Astrocyte (in vitro differentiated cells and primary cell): ENCODE results near the gene PLXDC1. TPM values are rescaled to one million over a fixed set of nuclear protein-coding genes. Genes with fewer than 3 reads are reported as not detected.
"Not testable (repeated sequence)": the region's sequence is repeated elsewhere in the genome, so short reads cannot be mapped to it uniquely, and the experiment has no call there.

Source experiments
- DNase-seq: peaks from one replicate; pipeline ENCODE4 v3.0.0-alpha.2; 2010; ENCODE audit warnings: low read depth
- FAIRE-seq: peaks from 2 replicates; lab custom pipeline; 2011; peaks lifted over from hg19 to GRCh38; lab: Jason Lieb, UNC
- H2AFZ ChIP-seq: 2 replicates; pipeline ENCODE4 v1.6.0; 2012; ENCODE audit warnings: low read depth, low read length, inconsistent platforms
- H3K27ac ChIP-seq: 2 replicates; pipeline ENCODE4 v1.5.1; 2011; ENCODE audit warnings: low read depth, low read length, inconsistent platforms
- H3K27me3 ChIP-seq: 2 replicates; pipeline ENCODE4 v1.6.0; 2011; ENCODE audit warnings: low read length, inconsistent platforms; ENCODE audit not compliant: insufficient read depth
- H3K36me3 ChIP-seq: 2 replicates; pipeline ENCODE4 v1.5.1; 2011; ENCODE audit warnings: low read length, inconsistent platforms; ENCODE audit not compliant: insufficient read depth
- H3K4me1 ChIP-seq: 2 replicates; pipeline ENCODE4 v1.5.1; 2011; ENCODE audit warnings: low read length, inconsistent platforms; ENCODE audit not compliant: insufficient read depth
- H3K4me2 ChIP-seq: 2 replicates; pipeline ENCODE4 v1.6.0; 2012; ENCODE audit warnings: low read length, inconsistent platforms
- H3K4me3 ChIP-seq: 2 replicates; pipeline ENCODE4 v1.5.1; 2011; ENCODE audit warnings: low read depth, mild to moderate bottlenecking, low read length, inconsistent platforms; ENCODE audit not compliant: insufficient read depth
- H3K79me2 ChIP-seq: 2 replicates; pipeline ENCODE4 v1.6.0; 2012; ENCODE audit warnings: mild to moderate bottlenecking, low read length, inconsistent platforms; ENCODE audit not compliant: insufficient read depth
- H3K9ac ChIP-seq: 2 replicates; pipeline ENCODE4 v1.6.0; 2012; ENCODE audit warnings: mild to moderate bottlenecking, low read length, inconsistent platforms
- H3K9me3 ChIP-seq: 2 replicates; pipeline ENCODE4 v1.5.1; 2012; ENCODE audit warnings: low read depth, mild to moderate bottlenecking, low read length, inconsistent platforms; ENCODE audit not compliant: insufficient read depth
- H4K20me1 ChIP-seq: 2 replicates; pipeline ENCODE4 v1.6.0; 2012; ENCODE audit warnings: low read length, inconsistent platforms; ENCODE audit not compliant: insufficient read depth
- H3K27ac Mint-ChIP-seq: one replicate; pipeline ENCODE4 v1.8.0; 2021; ENCODE audit warnings: mild to moderate bottlenecking, mixed read lengths; ENCODE audit not compliant: unreplicated experiment
- H3K27me3 Mint-ChIP-seq: one replicate; pipeline ENCODE4 v1.8.0; 2021; ENCODE audit warnings: low read depth, mixed read lengths; ENCODE audit not compliant: unreplicated experiment
- H3K36me3 Mint-ChIP-seq: one replicate; pipeline ENCODE4 v1.8.0; 2021; ENCODE audit warnings: low read depth, mixed read lengths; ENCODE audit not compliant: unreplicated experiment
- H3K4me1 Mint-ChIP-seq: one replicate; pipeline ENCODE4 v1.8.0; 2021; ENCODE audit warnings: low read depth, mixed read lengths; ENCODE audit not compliant: unreplicated experiment
- H3K4me3 Mint-ChIP-seq: one replicate; pipeline ENCODE4 v1.8.0; 2021; ENCODE audit warnings: mild to moderate bottlenecking, moderate library complexity, mixed read lengths; ENCODE audit not compliant: unreplicated experiment
- H3K9me3 Mint-ChIP-seq: one replicate; pipeline ENCODE4 v1.8.0; 2021; ENCODE audit warnings: mild to moderate bottlenecking, mixed read lengths; ENCODE audit not compliant: unreplicated experiment
- EZH2 ChIP-seq: IDR thresholded peaks from 2 replicates; pipeline ENCODE4 v1.6.1; 2012; ENCODE audit warnings: mild to moderate bottlenecking, low read length, inconsistent platforms; ENCODE audit not compliant: insufficient read depth
- total RNA-seq: library from RNA; stranded (reverse); gene quantifications from 2 replicates; pipeline ENCODE4 v1.2.1, GENCODE V29; 2021
- TF ChIP-seq, protein P1 (sequence below): IDR thresholded peaks from 2 replicates; pipeline ENCODE4 v1.5.1; 2011; ENCODE audit warnings: low read depth, mild to moderate bottlenecking, inconsistent platforms, low read length, moderate library complexity; ENCODE audit not compliant: insufficient read depth

The PLXDC1 gene
- total RNA-seq, 1 donor from 2014 or later, result 8.9 TPM

DNA sequence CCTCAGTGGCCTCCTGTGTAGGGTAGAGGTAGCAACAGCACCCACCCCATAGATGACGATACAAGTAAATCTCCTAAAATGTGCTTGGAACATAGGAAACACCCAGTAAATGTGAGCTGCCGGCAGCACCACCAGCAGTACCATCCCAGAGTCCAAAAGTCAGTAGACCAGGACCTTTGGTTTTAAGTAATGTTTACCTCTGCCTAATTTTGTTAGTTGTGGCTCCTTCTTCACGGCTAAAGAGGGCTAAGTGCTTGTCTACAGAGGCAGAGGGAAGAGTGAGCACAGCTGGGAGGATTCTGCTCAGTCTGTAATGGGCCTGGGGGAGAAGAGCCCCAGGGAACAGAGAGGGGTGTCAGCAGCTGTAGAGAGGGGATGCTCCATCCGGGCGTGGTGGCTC lies 92.9 kb downstream of the PLXDC1 start:
- Histone ChIP-seq H3K4me1 (peaks cover 13% of the 10 kb centered on the region), H3K4me3 (no peak overlapping the region), H3K9me3 (no peaks in the 10 kb centered on the region), H3K36me3 (no peaks in the 10 kb centered on the region), H3K4me2 (no peak overlapping the region), H3K27me3 (peaks cover 1% of the 10 kb centered on the region), H3K9ac (no peak overlapping the region), H3K79me2 (no peaks in the 10 kb centered on the region), H4K20me1 (no peaks in the 10 kb centered on the region), H2AFZ (no peak overlapping the region), H3K27ac (no peak overlapping the region)
- no peaks in the 10 kb centered on the region for H3K9me3 Mint-ChIP-seq
- FAIRE-seq, result no peak
- no peak overlapping the region for H3K27ac Mint-ChIP-seq
- peaks cover 1% of the 10 kb centered on the region for H3K27me3 Mint-ChIP-seq
- peaks cover 9% of the 10 kb centered on the region for H3K4me1 Mint-ChIP-seq
- no peak overlapping the region for H3K4me3 Mint-ChIP-seq
- TF ChIP-seq, protein P1, sequence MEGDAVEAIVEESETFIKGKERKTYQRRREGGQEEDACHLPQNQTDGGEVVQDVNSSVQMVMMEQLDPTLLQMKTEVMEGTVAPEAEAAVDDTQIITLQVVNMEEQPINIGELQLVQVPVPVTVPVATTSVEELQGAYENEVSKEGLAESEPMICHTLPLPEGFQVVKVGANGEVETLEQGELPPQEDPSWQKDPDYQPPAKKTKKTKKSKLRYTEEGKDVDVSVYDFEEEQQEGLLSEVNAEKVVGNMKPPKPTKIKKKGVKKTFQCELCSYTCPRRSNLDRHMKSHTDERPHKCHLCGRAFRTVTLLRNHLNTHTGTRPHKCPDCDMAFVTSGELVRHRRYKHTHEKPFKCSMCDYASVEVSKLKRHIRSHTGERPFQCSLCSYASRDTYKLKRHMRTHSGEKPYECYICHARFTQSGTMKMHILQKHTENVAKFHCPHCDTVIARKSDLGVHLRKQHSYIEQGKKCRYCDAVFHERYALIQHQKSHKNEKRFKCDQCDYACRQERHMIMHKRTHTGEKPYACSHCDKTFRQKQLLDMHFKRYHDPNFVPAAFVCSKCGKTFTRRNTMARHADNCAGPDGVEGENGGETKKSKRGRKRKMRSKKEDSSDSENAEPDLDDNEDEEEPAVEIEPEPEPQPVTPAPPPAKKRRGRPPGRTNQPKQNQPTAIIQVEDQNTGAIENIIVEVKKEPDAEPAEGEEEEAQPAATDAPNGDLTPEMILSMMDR, result no peak
- TF ChIP-seq EZH2, result no peak
- H3K36me3 Mint-ChIP-seq, result no peaks in the 10 kb centered on the region
- no peak for DNase-seq

DNA sequence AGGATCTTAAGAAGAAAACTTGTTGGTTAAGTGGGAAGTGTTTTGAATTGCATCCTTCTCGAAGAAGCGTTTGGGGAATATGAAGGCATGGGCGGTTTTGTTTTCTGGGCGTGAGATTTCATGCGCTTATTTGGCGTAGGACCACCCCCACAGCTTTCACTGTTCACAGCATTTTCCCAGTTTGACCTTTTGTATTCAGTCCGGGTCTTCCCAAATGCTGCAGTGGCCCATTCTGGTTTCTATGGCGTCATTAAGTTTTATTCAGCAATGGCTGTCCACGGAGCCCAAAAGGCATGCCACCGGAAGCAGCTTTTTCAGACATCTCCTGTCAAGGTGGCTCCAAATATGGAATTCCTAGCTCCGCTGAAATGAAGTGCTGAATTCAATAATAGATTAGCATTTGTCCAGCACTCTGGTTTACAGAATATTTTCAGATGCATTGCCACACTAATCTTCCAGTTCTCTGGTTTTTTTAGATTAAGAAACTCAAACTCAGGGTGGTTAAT lies 93.7 kb downstream of the PLXDC1 start:
- DNase-seq (no peak), FAIRE-seq (no peak)
- TF ChIP-seq, protein P1, result no peak
- no peak for TF ChIP-seq EZH2
- H3K4me1 Mint-ChIP-seq, result peaks cover 1% of the 10 kb centered on the region
- H3K27ac Mint-ChIP-seq, result no peak overlapping the region
- H3K4me3 Mint-ChIP-seq, result no peak overlapping the region
- Histone ChIP-seq H3K27me3 (peaks cover 5% of the 10 kb centered on the region), H4K20me1 (no peaks in the 10 kb centered on the region), H3K9me3 (peaks cover under 1% of the 10 kb centered on the region), H3K27ac (no peak overlapping the region), H3K79me2 (no peaks in the 10 kb centered on the region), H3K36me3 (no peaks in the 10 kb centered on the region), H3K4me3 (peak overlapping the region; percentile 77), H3K4me2 (peak overlapping the region; percentile 92), H3K4me1 (peaks cover 6% of the 10 kb centered on the region), H2AFZ (no peak overlapping the region), H3K9ac (peak overlapping the region; percentile 65)
- no peaks in the 10 kb centered on the region for H3K36me3 Mint-ChIP-seq
- no peaks in the 10 kb centered on the region for H3K27me3 Mint-ChIP-seq
- H3K9me3 Mint-ChIP-seq, result no peaks in the 10 kb centered on the region

DNA sequence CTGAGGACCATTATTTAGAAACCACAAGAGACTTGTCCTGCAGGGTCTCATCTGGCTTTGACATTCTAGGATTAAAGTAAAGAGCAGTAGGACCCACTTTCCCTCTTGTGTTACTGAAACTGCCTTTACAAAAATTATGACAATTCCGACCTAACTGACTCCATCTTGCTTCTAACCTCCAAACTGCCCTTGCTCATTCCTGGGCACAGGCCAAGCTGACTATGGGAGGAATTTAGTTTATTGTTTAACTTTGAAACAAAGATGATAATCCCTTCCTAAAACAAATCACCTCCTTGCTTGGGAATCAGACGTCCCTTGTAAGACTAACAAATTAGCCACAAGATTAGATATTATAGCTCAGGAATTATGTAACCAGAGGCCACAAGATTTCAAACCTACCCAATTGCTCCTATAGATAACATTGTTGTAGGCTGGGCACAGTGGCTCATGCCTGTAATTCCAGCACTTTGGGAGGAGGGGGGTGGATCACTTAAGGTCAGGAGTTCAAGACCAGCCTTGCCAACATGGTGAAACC lies 97.3 kb downstream of the PLXDC1 start:
- Mint-ChIP-seq H3K27ac (no peak overlapping the region), H3K9me3 (peaks cover 9% of the 10 kb centered on the region), H3K4me3 (no peak overlapping the region), H3K4me1 (no peaks in the 10 kb centered on the region), H3K36me3 (no peaks in the 10 kb centered on the region), H3K27me3 (peaks cover 2% of the 10 kb centered on the region)
- peak; percentile 30 for DNase-seq
- H3K9ac ChIP-seq, result no peak overlapping the region
- TF ChIP-seq, protein P1, result no peak
- TF ChIP-seq EZH2, result no peak
- H3K36me3 ChIP-seq, result no peaks in the 10 kb centered on the region
- no peak overlapping the region for H2AFZ ChIP-seq
- peaks cover 4% of the 10 kb centered on the region for H3K4me1 ChIP-seq
- H3K9me3 ChIP-seq, result peaks cover 3% of the 10 kb centered on the region
- H4K20me1 ChIP-seq, result no peaks in the 10 kb centered on the region
- H3K27ac ChIP-seq, result no peak overlapping the region
- no peak for FAIRE-seq
- peaks cover 5% of the 10 kb centered on the region for H3K27me3 ChIP-seq
- no peak overlapping the region for H3K4me3 ChIP-seq
- H3K4me2 ChIP-seq, result no peak overlapping the region
- no peaks in the 10 kb centered on the region for H3K79me2 ChIP-seq

DNA sequence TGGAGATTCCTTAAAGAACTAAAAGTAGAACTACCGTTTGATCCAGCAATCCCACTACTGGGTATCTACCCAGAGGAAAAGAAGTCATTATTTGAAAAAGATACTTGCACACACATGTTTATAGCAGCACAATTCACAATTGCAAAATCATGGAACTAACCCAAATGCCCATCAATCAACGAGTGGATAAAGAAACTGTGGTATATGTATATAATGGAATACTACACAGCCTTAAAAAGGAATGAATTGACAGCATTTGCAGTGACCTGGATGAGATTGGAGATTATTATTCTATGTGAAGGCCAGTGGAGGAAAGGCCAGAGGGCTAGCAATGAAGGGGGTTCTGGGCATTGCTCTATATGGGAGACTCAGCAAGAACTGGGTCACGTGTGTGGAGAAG lies 99.0 kb downstream of the PLXDC1 start:
- H2AFZ ChIP-seq, H3K4me1 ChIP-seq, H3K36me3 Mint-ChIP-seq, H3K4me2 ChIP-seq, H3K27ac ChIP-seq, H3K9ac ChIP-seq, H3K27ac Mint-ChIP-seq, H3K27me3 Mint-ChIP-seq, H3K79me2 ChIP-seq, H3K4me3 Mint-ChIP-seq, H3K4me1 Mint-ChIP-seq, H3K27me3 ChIP-seq, FAIRE-seq, H4K20me1 ChIP-seq, H3K4me3 ChIP-seq, DNase-seq, H3K36me3 ChIP-seq: not testable (repeated sequence)
- H3K9me3 Mint-ChIP-seq, result peaks cover 18% of the 10 kb centered on the region
- H3K9me3 ChIP-seq, result peaks cover 13% of the 10 kb centered on the region
